ENCODE data around the gene CYSLTR2.
"Not testable (repeated sequence)": the region's sequence is repeated elsewhere in the genome, so short reads cannot be mapped to it uniquely, and the experiment has no call there.

The CYSLTR2 gene

GRCh38 chr13:48646791-48647190 is 6.9 kb upstream of the CYSLTR2 start:
- no peak for DNase-seq

- DNase-seq = no peak
Observed at GRCh38 chr13:48647625-48648024, 6.1 kb upstream of the CYSLTR2 start.

- no peak for DNase-seq
Observed at GRCh38 chr13:48648446-48648845, 5.3 kb upstream of the CYSLTR2 start.

GRCh38 chr13:48652851-48653471 is 768 bp upstream of the CYSLTR2 start:
- DNase-seq = no peak

- DNase-seq = no peak
Observed at GRCh38 chr13:48654511-48654910, 782 bp downstream of the CYSLTR2 start.

- no peak for DNase-seq
Observed at GRCh38 chr13:48655291-48655690, 1.6 kb downstream of the CYSLTR2 start.

- DNase-seq = no peak
Observed at GRCh38 chr13:48656608-48657007, 2.9 kb downstream of the CYSLTR2 start.

GRCh38 chr13:48660361-48661076 is 6.8 kb downstream of the CYSLTR2 start:
- no peak for DNase-seq

- no peak for DNase-seq
Observed at GRCh38 chr13:48661107-48661506, 7.4 kb downstream of the CYSLTR2 start.

GRCh38 chr13:48662226-48662625 is 8.5 kb downstream of the CYSLTR2 start:
- DNase-seq = no peak

- DNase-seq = no peak
Observed at GRCh38 chr13:48667136-48667535, 13.4 kb downstream of the CYSLTR2 start.

GRCh38 chr13:48671421-48671820 is 17.7 kb downstream of the CYSLTR2 start:
- DNase-seq = not testable (repeated sequence)

GRCh38 chr13:48675247-48675646 is 21.5 kb downstream of the CYSLTR2 start:
- DNase-seq = no peak

- DNase-seq = no peak
Observed at GRCh38 chr13:48678316-48678715, 24.6 kb downstream of the CYSLTR2 start.

GRCh38 chr13:48679941-48680680 is 26.4 kb downstream of the CYSLTR2 start:
- no peak for DNase-seq

- DNase-seq = no peak
Observed at GRCh38 chr13:48680756-48681392, 27.1 kb downstream of the CYSLTR2 start.

- no peak for DNase-seq
Observed at GRCh38 chr13:48681905-48682304, 28.2 kb downstream of the CYSLTR2 start.

GRCh38 chr13:48682436-48682835 is 28.7 kb downstream of the CYSLTR2 start:
- DNase-seq = no peak

- DNase-seq = no peak
Observed at GRCh38 chr13:48686636-48687210, 33.0 kb downstream of the CYSLTR2 start.

GRCh38 chr13:48687249-48687648 is 33.5 kb downstream of the CYSLTR2 start:
- no peak for DNase-seq

GRCh38 chr13:48693998-48694397 is 40.3 kb downstream of the CYSLTR2 start:
- DNase-seq = no peak

- no peak for DNase-seq
Observed at GRCh38 chr13:48695776-48696175, 42.0 kb downstream of the CYSLTR2 start.

- DNase-seq = not testable (repeated sequence)
Observed at GRCh38 chr13:48696676-48697075, 42.9 kb downstream of the CYSLTR2 start.
